Adrenal gland (tissue), 12 donors: ENCODE results near the gene SYT7. TPM values are rescaled to one million over a fixed set of nuclear protein-coding genes. Genes with fewer than 3 reads are reported as not detected.

ENCODE experiments used
- microRNA counts, 2 donors: library from miRNA; unstranded; fragments of <30 nt; microRNA quantifications; one replicate each; lab custom pipeline; 2016
- microRNA-seq, 3 donors: library from miRNA; unstranded; fragments of <30 nt; microRNA quantifications; one replicate each; pipeline ENCODE4, GENCODE V29; 2017 to 2020
- polyA plus RNA-seq, 3 donors: library from polyadenylated mRNA; stranded (reverse); fragments of 200-250 nt in 2 of 3; fragments of 350-450 nt in 1 of 3; fragmentation: Illumina TruSeq in 1 of 3; extraction: RNeasy Lipid Tissue Mini Kit (QIAGEN cat#74804) in 1 of 3; gene quantifications; one replicate each; pipeline ENCODE4 v1.2.3, GENCODE V29; 2013 to 2014
- small RNA-seq, 2 donors: library from RNA; depleted of rRNA; stranded (forward); fragments of <200 nt; gene quantifications; one replicate each; pipeline ENCODE3, GENCODE V24; 2016
- total RNA-seq, 9 donors: library from RNA; depleted of rRNA in 4 of 9; stranded (reverse); fragments of >200 nt in 4 of 9; fragments of 120-200 nt in 1 of 9; fragmentation: NEBNext Ultra II Directional in 1 of 9; extraction: Animal tissue kit (Norgen Biotek cat#: 25700) in 1 of 9; gene quantifications; one replicate each; pipeline versions ENCODE4 v1.1.0 to v1.2.4, GENCODE V29; 2013 to 2023
- donor health status: healthy with polysubstance abuse.
- donor health status: Bipolar disorder and iron deficiency.
- donor health status: DM: yes; HTN: yes; CAD: no.
- donor health status: DM: no; HTN: no; CAD: no.
- donor health status: DM: no; HTN: no; CAD: no.
- donor health status: DM: yes; HTN: yes; CAD: no.

SYT7 gene
- total and polyA plus RNA-seq, 12 donors, result 0.09 to 6.8 (median 1.3) TPM; not detected in 1

MicroRNAs encoded within 50 kb of the gene (microRNA counts, 767-probe panel; counts per million panel counts)
- 1,757 to 3,525 counts per million in 2 donors for microRNA hsa-miR-4488 (lab: Ali Mortazavi, UCI)

Small RNA genes within 50 kb of the gene (microRNA-seq; reads per million reads assigned to microRNA genes)
- 0 reads per million in 3 donors for gene MIR4488

Small RNA genes within 50 kb of the gene (small RNA-seq; reads per million reads assigned to genes)
- gene MIR4488, result 0 to 0.12 reads per million in 2 donors

Other genes starting within 250 kb of the SYT7 start
- gene DDB1, start 248.0 kb downstream of the SYT7 start, total RNA-seq, result 100 to 1,000 TPM; 405 to 885 (median 642) TPM
- 100 to 1,000 TPM; 165 to 374 (median 308) TPM for gene DDB1, start 248.0 kb downstream of the SYT7 start, polyA plus RNA-seq
- 100 to 1,000 TPM in 8 of 9 donors, 10 to 100 TPM in 1; 66.9 to 603 (median 255) TPM for gene TKFC, start 247.8 kb downstream of the SYT7 start, total RNA-seq
- gene TKFC, start 247.8 kb downstream of the SYT7 start, polyA plus RNA-seq, result 100 to 1,000 TPM; 135 to 294 (median 198) TPM
- gene CYB561A3, start 219.2 kb downstream of the SYT7 start, total RNA-seq, result 1,000 to 10,000 TPM in 3 of 9 donors, 100 to 1,000 TPM in 5, 10 to 100 TPM in 1; 46.1 to 1,306 (median 775) TPM
- 100 to 1,000 TPM; 108 to 299 (median 284) TPM for gene CYB561A3, start 219.2 kb downstream of the SYT7 start, polyA plus RNA-seq
- gene TMEM138, start 218.7 kb downstream of the SYT7 start, total RNA-seq, result 100 to 1,000 TPM in 5 of 9 donors, 10 to 100 TPM in 4; 79.4 to 183 (median 122) TPM
- 100 to 1,000 TPM; 244 to 276 (median 259) TPM for gene TMEM138, start 218.7 kb downstream of the SYT7 start, polyA plus RNA-seq
- gene TMEM216, start 188.5 kb downstream of the SYT7 start, total RNA-seq, result 10 to 100 TPM in 8 of 9 donors, 1 to 10 TPM in 1; 7.1 to 28.8 (median 13.6) TPM
- gene TMEM216, start 188.5 kb downstream of the SYT7 start, polyA plus RNA-seq, result 10 to 100 TPM; 16.2 to 23.8 (median 21.3) TPM
- 10 to 100 TPM; 24.6 to 77.6 (median 57.1) TPM for gene CPSF7, start 151.1 kb downstream of the SYT7 start, total RNA-seq
- gene CPSF7, start 151.1 kb downstream of the SYT7 start, polyA plus RNA-seq, result 10 to 100 TPM; 78.8 to 93.5 (median 79.2) TPM
- 10 to 100 TPM; 28.0 to 69.6 (median 48.7) TPM for gene SDHAF2, start 151.0 kb downstream of the SYT7 start, total RNA-seq
- gene SDHAF2, start 151.0 kb downstream of the SYT7 start, polyA plus RNA-seq, result 10 to 100 TPM; 40.0 to 56.8 (median 47.1) TPM
- 1 to 10 TPM in 3 of 9 donors, under 1 TPM in 3, not detected in 3; 0.06 to 2.2 (median 0.87) TPM for gene LRRC10B, start 72.3 kb downstream of the SYT7 start, total RNA-seq
- gene LRRC10B, start 72.3 kb downstream of the SYT7 start, polyA plus RNA-seq, result 1 to 10 TPM in 2 of 3 donors, under 1 TPM in 1; 0.97 to 2.6 (median 1.1) TPM
- 1 to 10 TPM in 8 of 9 donors, under 1 TPM in 1; 0.44 to 4.2 (median 2.5) TPM for gene DAGLA, start 99.3 kb upstream of the SYT7 start, total RNA-seq
- gene DAGLA, start 99.3 kb upstream of the SYT7 start, polyA plus RNA-seq, result 1 to 10 TPM in 2 of 3 donors, under 1 TPM in 1; 0.81 to 2.7 (median 1.5) TPM
- gene MYRF, start 171.6 kb upstream of the SYT7 start, total RNA-seq, result 1 to 10 TPM in 4 of 9 donors, under 1 TPM in 5; 0.13 to 2.6 (median 0.69) TPM
- gene MYRF, start 171.6 kb upstream of the SYT7 start, polyA plus RNA-seq, result 1 to 10 TPM in 2 of 3 donors, under 1 TPM in 1; 0.61 to 1.4 (median 1.1) TPM
- 100 to 1,000 TPM in 5 of 9 donors, 10 to 100 TPM in 4; 22.8 to 162 (median 141) TPM for gene TMEM258, start 211.5 kb upstream of the SYT7 start, total RNA-seq
- 100 to 1,000 TPM in 2 of 3 donors, 10 to 100 TPM in 1; 91.5 to 215 (median 137) TPM for gene TMEM258, start 211.5 kb upstream of the SYT7 start, polyA plus RNA-seq
- gene FEN1, start 211.8 kb upstream of the SYT7 start, total RNA-seq, result 10 to 100 TPM in 5 of 9 donors, 1 to 10 TPM in 4; 8.4 to 27.9 (median 10.7) TPM
- 10 to 100 TPM in 1 of 3 donors, 1 to 10 TPM in 2; 3.9 to 32.0 (median 4.5) TPM for gene FEN1, start 211.8 kb upstream of the SYT7 start, polyA plus RNA-seq
- 100 to 1,000 TPM in 6 of 9 donors, 10 to 100 TPM in 3; 60.3 to 361 (median 103) TPM for gene FADS1, start 235.9 kb upstream of the SYT7 start, total RNA-seq
- 100 to 1,000 TPM in 1 of 3 donors, 10 to 100 TPM in 2; 28.3 to 410 (median 32.1) TPM for gene FADS1, start 235.9 kb upstream of the SYT7 start, polyA plus RNA-seq
- gene FADS2, start 247.2 kb upstream of the SYT7 start, total RNA-seq, result 1,000 to 10,000 TPM in 2 of 9 donors, 100 to 1,000 TPM in 7; 302 to 1,301 (median 495) TPM
- 1,000 to 10,000 TPM in 1 of 3 donors, 100 to 1,000 TPM in 2; 134 to 1,327 (median 153) TPM for gene FADS2, start 247.2 kb upstream of the SYT7 start, polyA plus RNA-seq